Endometrial microvascular endothelial cells (primary cell): ENCODE results near the gene TCP11X1. TPM values are rescaled to one million over a fixed set of nuclear protein-coding genes. Genes with fewer than 3 reads are reported as not detected.
"Not testable (repeated sequence)": the region's sequence is repeated elsewhere in the genome, so short reads cannot be mapped to it uniquely, and the experiment has no call there.

ENCODE experiments used
- in situ Hi-C: cut with HindIII; loops from 2 replicates; pipeline ENCODE4 v1.10.0; 2017; ENCODE audit warnings: low sequenced_read_pairs, low pct_unique_long_range_greater_than_20kb; ENCODE audit errors: inconsistent ontology term
- total RNA-seq: library from RNA; depleted of rRNA; stranded (reverse); fragments of >200 nt; gene quantifications from one replicate; pipeline ENCODE4 v1.2.3, GENCODE V29; 2015; ENCODE audit errors: inconsistent ontology term

The TCP11X1 gene
- not detected for total RNA-seq

DNA sequence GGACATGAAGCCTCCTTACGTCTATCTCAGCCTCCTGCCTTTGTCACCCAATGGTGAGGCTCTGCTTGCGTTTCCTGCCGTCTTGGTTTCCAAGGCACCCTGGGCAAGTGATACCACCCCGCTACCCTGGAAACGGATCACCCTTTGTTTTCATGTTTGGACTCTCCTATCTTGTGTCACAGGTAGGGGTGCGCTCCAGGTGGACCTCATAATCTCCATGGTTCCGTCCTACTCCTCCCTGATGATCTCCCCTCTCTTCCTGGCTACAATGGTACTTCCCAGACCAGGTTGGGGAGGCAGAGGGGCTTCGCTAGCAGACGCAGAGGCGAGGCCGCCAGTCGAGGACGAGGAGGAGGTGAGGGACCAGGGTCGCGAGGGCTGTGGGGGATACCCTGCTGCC lies at the start of gene TCP11X1:
Gene TCP11X1 (plus strand): TSS at position 316 of the 400 bp plus-strand sequence.
- in situ Hi-C loops, result not testable (repeated sequence)

DNA sequence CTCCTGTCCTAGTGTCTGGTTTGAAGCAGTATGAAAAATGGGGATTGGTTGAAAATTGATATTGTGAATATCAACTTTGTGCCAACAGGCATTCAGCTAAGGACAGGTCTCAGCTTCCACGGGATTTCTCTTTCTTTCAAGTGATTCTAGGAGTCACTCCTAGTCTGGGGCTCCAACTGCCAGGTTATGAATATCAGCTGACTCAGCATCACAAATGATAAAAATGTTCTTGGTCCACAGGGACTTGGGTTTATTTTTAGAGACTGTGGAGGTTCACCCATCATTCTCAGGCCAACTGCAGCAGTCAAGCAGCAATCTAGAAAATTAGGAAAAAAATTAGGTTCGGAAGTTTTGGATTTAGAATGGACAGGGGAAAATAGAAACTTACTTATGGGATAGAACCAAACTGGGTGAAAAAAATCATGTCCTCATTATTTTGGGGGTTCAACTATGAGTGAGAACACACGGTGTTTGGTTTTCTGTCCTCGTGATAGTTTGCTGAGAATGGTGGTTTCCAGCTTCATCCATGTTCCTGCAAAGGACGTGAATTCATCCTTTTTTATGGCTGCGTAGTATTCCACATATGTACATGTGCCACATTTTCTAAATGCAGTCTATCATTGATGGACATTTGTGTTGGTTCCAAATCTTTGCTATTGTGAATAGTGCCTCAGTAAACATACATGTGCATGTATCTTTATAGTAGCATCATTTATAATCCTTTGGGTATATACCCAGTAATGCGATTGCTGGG lies 29.0 kb upstream of the TCP11X1 start:
- in situ Hi-C loops, result no loop called here

DNA sequence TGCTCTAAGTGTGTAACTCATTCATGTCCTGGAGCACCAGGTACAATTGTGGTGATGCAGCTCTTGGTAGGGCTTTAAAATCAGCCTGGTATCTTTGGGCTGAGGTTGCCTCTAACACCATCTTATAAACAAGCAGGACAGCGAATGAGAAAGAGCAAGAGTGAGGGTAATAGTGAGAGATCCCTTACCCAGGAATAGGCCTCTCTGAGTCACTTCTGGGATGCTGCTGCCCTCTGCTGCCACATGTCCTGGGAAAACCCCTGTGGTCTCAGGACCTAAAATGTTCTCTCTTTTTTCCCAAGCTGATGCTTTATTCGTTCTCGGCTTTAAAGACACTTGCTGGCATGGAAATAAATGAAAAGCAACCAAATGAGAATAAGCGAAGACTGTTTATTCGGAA lies 7.2 kb upstream of the TCP11X1 start:
- in situ Hi-C loops, result not testable (repeated sequence)

- in situ Hi-C loops, result not testable (repeated sequence)
Observed at GRCh38 chrX:102216497-102216896, 1.4 kb downstream of the TCP11X1 start.

DNA sequence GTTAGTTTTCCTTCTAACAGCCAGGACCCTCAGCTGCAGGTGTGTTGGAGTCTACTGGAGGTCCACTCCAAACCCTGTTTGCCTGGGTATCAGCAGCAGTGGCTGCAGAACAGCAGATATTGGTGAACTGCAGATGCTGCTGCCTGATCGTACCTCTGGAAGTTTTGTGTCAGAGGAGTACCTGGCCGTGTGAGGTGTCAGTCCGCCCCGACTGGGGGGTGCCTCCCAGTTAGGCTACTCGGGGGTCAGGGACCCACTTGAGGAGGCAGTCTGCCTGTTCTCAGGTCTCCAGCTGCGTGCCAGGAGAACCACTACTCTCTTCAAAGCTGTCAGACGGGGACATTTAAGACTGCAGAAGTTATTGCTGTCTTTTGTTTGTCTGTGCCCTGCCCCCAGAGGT lies 20.6 kb downstream of the TCP11X1 start:
- in situ Hi-C loops, result not testable (repeated sequence)

DNA sequence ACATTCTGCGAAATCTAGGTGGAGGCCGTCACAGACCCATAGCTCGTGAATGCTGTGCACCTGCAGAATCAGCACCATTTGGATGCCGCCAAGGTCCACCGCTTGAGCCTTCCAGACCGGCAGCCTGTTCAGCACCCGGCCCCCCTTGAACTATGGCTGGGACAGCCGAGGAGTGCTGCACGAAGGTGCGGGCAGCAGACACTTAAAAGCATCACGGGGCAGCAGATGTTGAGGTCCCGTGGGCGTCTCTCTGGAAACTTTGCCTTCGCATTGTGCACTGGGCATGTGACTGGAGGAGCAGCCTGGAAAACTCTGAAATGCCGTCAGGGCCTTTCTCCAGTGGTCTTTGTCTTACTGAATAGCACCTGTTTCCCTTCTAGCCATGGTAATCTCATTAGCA lies 25.2 kb downstream of the TCP11X1 start:
- in situ Hi-C loops, result not testable (repeated sequence)

DNA sequence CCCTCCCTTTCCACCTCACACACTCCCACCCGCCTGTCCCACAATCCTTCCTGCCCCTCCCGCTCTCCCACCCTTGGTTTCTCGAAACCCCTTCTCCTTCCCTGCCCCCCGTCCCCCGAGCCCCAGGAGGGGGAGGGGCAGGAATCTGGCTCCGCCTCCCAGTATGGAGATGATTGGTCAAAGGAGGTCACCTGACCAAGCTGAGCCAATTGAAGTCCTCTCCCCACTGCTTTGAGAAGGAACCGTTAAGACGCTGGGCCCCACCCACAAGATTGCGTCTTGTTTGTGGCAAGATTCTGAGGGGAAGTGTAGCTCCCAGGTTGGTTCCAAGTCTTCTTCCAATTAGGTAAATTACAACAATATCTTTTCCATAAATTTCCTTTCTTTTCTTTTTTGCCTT lies 31.8 kb downstream of the TCP11X1 start, which contains the start of gene NXF2:
Gene NXF2 (plus strand): TSS at position 275 of the 400 bp plus-strand sequence. CDS start 59,912 bp downstream, outside the sequence.
- in situ Hi-C loops, result not testable (repeated sequence)

GRCh38 chrX:102272231-102272630 lies 57.1 kb downstream of the TCP11X1 start:
- in situ Hi-C loops, result not testable (repeated sequence)

Other genes starting within 250 kb of the TCP11X1 start
- gene TCEAL2, start 89.6 kb upstream of the TCP11X1 start, total RNA-seq, result not detected
- not detected for gene TCEAL6, start 72.8 kb upstream of the TCP11X1 start, total RNA-seq
- 0.74 TPM for gene BEX5, start 59.3 kb upstream of the TCP11X1 start, total RNA-seq
- not detected for gene NXF2, start 31.9 kb downstream of the TCP11X1 start, total RNA-seq
- gene NXF2B, start 224.7 kb downstream of the TCP11X1 start, total RNA-seq, result not detected